NCI-H2081 (cell line): ENCODE results near the gene TMEM134.
"Not testable (repeated sequence)": the region's sequence is repeated elsewhere in the genome, so short reads cannot be mapped to it uniquely, and the experiment has no call there.

Experiments used
- DNase-seq, 2 experiments: peaks; one replicate each; lab custom pipeline; 2025; lab: John Stamatoyannopoulos, UW

TMEM134 gene

DNA sequence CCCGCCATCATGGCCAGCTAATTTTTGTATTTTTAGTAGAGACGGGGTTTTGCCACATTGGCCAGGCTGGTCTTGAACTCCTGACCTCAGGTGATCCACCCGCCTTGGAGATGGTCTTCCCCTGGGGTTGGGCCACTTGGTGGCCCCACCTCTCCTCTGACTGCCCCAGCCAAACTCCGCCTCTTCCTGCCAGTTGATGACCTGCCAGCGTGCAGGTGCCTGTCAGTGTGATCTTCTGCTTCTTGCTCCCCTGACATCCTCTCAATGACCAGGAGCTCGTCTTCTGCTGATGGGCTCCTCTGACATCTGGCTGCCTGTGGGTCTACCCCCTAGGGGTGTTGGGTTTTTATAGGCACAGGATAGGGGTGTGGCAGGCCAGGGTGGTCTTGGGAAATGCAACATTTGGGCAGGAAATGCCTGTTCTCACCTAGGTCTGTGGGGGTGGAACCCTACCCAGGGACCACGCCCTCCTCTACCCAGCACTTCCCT lies 16.9 kb upstream of the TMEM134 start:
- DNase-seq: not testable (repeated sequence)

DNA sequence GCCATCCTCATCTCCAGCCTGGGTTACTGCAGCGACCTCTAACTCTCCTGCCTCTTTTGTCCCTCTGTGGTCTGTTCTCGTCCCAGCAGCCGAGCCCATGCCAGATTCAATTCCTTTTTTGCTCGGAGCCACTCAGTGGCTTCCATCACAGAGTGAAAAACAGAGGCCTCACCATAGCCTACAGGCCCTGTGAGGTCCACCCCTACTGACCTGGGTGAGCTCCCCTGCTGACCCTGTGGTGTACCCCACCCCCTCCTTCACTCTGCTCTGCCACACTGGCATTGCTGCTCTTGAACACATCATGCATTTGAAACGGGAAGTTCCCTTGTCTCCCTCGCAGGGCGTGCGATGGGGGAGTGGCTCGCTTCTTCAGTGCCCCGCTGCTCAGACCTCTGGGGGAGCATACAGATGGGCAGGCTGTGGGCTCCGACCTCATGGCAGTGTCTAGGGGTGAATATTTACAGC lies 15.8 kb upstream of the TMEM134 start:
- no peak for DNase-seq

DNA sequence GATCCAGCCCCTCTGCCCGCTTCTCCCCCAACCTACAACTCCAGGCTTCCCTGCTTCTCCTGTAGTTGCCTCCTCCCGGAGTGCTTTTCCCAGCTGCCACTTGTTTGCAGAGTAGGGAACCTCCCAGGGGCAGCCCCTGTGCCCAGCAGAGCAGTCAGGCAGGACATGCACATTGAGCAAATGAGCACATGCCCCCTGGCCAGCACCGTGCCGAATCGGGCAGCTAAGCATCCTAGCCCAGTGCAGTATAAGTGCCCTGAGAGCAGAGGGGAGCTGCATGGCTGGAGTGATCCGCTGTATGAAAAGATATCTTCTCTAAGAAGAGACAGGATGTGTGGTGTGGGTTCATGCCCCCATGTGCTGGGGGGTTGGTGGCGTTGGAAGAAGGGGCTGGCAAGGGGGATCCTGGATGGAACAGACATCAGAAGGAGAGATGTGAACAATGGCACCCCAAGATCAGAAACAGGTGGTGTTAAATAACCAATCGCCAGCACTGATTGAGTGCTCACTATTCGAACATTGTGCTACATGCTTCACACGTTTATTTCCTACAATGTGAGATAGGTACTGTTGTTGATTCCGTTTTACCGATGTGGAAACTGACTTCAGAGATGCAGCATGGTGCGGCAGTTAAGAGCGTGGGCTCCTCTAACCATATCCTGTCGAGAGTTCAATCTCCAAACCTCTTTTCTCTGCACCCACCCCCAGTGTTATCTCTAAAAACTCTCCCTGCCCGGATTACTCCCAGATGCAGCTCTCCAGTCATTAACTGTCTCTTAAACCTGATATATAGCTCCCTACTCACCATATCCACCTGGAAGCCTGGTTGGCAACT lies 15.0 kb upstream of the TMEM134 start:
- DNase-seq: no peak

DNA sequence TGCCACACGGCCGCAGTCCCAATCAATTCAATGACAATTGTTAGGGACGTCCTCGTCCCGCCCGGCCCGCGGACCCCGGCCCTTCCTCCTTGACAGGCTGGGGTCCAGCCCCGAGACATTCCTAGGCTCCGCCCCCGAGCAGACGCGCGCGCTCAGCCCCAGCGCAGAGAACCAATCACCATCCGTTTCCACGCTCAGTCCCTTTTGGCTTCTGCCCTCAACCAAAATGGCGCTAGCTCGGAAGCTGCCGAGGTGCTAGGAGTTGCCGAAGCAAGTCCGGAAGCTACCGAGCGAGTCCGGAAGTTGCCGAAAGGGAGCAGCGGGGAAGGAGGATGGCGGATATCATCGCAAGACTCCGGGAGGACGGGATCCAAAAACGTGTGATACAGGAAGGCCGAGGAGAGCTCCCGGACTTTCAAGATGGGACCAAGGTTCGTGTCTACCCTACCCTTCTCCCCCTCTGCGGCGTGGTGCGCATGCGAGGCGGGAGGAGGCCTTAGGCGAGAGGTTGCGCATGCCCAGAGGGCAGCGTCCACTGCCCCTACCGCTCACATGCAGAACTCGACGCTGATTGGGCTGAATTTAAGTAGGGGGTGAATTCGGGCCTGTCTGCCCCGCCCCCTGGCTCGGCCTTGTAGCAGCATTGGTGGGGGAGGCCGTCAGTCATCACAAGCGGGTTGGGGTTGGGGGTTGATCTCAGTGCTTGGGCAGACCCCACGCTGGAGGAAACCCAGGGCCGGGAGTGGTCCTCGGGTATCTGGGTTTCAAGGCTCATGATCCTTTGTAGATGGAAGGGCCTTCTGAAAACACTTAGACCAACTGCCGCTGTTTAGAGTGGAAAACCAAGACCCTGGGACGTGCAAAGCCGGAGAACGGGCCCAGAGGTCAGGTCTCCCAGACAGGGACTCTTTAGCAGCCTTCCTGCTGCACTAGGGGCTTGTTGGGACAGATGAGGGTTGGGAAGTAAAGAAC lies 14.1 kb upstream of the TMEM134 start, which contains the start of gene AIP:
TSS of gene AIP (plus strand) at position 200 of the 972 bp plus-strand sequence. CDS start at position 333, 133 bp downstream.
- peak; percentile 97 to 98 for DNase-seq

DNA sequence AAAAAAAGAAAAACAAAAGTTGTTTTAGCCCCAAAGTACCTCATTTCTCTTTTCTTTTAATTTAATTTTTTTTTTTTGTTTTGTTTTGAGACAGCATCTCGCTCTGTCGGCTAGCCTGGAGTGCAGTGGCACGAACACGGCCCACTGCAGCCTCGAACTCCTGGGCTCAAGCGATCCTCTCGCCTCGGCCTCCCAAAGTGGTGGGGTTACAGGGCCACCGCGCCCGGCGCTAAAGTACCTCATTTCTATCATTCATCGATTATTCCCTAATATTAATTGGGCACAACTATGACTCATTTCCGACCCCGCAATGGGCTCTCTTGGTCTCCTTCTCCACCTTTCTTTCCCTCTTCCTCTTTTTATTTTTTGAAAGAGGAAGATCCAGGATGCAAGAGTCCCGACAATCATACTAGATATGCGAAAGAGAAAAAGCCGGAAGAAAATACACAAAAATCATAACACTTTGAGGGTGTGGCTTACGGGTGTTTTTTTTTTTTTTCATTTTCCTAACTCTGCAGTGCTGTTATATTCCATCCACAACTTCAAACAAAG lies 13.3 kb upstream of the TMEM134 start:
- no peak for DNase-seq

DNA sequence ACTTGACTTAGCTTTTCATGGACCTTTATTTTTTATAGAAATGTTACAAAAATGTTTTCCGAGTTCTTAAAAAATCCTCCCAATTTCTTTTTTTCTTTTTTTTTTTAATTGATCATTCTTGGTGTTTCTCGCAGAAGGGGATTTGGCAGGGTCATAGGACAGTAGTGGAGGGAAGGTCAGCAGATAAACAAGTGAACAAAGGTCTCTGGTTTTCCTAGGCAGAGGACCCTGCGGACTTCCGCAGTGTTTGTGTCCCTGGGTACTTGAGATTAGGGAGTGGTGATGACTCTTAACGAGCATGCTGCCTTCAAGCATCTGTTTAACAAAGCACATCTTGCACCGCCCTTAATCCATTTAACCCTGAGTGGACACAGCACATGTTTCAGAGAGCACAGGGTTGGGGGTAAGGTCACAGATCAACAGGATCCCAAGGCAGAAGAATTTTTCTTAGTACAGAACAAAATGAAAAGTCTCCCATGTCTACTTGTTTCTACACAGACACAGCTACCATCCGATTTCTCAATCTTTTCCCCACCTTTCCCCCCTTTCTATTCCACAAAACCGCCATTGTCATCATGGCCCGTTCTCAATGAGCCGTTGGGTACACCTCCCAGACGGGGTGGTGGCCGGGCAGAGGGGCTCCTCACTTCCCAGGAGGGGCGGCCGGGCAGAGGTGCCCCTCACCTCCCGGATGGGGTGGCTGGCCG lies 8.4 kb upstream of the TMEM134 start:
- DNase-seq: not testable (repeated sequence)

DNA sequence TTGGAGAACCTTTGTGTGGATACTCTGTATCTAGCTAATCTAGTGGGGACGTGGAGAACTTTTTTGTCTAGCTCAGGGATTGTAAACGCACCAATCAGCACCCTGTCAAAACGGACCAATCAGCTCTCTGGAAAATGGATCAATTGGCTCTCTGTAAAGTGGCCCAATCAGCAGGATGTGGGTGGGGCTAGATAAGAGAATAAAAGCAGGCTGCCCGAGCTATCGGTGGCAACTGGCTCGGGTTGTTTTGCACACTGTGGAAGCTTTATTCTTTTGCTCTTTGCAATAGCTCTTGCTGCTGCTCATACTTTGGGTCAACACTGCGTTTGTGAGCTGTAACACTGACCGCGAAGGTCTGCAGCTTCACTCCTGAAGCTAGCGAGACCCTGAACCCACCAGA lies 7.6 kb upstream of the TMEM134 start:
- not testable (repeated sequence) for DNase-seq

DNA sequence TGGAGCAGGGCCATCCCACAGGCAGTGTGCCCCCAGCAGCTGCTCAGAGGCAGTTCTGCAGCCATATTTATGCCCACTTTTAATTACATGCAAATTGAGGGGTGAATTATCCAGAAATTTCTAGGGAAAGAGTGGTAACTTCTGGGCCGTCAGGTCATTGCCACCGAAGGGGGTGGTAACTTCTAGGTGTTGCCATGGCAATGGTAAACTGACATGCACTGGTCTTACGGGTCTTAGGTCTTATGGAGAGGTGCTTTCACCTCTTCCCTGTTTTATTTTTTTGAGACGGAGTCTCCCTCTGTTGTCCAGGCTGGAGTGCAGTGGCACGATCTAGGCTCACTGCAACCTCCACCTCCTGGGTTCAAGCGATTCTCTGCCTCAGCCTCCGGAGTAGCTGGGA lies 3.8 kb upstream of the TMEM134 start:
- no peak for DNase-seq

DNA sequence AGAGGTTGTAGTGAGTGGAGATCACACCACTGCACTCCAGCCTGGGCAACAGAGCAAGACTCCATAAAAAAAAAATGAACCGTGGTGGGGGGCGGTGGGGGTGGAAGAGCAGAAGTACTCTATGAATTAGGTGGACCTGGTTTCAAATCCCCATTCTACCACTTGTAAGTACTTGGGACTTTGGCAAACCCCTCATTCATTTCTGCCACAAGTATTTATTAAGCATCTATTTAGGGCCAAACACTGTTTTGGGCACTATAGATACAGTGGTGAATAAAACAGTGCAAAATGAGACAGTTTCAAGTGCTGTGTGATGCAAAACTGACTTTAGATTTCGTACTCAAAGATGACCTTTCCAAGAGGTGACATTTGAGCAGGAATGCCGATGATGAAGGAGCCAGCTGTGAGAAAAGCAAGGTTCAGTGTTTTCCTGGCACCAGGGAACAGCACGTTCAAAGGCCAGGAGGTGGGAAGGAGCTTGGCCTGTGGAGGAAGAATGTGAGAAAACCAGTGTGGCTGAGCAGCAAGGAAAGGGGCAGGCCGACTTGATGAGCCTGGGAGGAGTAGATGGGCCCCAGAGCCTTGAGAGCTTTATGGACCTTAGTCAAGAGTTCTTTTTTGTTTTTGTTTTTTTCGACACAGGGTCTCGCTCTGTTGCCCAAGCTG lies 1.4 kb upstream of the TMEM134 start:
- DNase-seq: no peak

DNA sequence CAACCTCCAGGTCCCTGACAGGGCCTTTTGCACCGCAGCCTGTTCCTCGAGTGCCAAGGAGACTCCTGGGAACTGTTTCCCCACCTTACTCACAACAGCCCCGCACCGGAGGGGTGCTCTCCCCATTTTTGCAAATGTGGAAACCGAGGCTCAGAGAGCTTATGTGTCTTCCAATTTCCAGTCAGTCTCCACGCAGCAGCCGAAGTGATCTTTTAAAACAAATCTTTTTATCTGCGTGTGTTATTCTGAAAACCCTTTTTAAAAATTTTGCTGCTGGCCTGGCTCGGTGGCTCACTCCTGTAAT lies 409 bp upstream of the TMEM134 start:
- DNase-seq: no peak

DNA sequence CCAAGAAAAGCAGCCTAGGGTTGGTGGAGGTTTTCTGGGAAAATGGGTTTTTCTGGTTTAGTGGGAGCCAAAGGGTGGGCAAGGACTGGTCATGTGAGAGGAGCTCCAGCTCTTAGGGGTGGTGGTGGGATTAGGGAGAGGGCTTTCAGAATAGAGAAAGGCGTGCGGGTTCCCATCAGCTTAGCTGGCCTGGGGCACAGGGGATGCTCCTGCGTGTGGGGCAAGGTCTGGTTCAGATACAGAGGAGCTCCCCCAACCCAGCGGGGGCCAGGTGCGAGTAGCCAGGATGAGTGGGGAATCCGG lies 644 bp downstream of the TMEM134 start:
- DNase-seq: no peak

DNA sequence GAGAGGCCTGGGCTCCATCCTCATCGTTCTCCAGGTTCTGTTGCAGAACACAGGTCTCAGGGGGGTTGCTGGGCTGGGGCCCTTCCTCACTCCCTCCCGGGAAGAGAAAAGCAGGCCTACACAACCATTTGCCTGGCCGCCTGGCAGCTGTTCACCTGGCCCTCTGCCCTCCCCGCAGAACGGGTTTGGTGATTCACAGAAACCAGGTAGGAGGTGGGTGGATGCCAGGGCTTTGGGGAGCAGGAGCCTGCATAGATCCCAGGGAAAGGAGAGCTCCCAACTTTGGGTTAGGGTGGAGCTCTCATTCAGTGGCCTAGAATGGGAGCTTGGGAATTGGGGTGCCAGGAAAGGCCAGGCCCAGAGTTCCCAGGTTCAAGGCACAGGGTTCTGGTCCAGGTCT lies 995 bp downstream of the TMEM134 start:
- peak in 1 of 2 experiments; percentile 3 for DNase-seq

DNA sequence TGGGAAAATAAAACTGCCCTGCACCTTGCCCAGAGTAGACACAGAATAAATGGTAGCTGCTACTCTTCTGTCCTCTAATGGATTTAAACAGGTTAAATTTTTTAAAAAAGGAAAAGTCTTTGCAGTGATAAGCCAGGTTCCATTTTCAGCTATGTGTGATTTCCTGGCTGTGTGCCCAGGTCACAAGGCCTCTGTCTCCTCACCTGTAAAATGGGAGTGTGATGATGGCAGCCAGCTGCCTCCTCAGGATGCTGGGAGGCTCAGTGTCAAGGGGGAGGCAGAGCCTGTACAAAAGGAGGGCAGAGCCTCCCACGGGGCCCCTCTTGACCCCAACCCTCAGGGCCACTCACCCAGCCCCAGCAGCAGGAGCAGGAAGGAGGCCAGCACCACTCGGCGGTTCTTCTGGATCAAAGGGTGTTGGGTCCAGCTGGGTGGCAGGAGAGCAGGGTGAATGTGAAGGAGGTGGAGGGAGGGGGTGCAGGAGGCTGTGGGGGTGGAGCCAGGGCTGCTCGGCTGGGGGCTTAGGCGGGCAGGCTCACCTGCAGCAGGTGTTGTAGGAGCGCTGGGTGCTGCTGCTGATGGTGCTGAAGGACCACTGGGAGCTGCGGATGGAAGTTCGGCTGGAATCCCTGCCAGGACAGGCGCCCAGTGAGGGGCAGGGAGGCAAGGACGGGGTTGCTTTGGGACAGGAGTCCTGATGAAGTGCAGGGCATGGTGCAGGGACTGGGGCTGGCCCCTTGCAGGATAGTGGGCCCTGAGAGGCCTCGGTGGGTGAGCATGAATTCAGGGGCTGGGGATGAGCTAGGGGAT lies 1.9 kb downstream of the TMEM134 start:
- no peak for DNase-seq

DNA sequence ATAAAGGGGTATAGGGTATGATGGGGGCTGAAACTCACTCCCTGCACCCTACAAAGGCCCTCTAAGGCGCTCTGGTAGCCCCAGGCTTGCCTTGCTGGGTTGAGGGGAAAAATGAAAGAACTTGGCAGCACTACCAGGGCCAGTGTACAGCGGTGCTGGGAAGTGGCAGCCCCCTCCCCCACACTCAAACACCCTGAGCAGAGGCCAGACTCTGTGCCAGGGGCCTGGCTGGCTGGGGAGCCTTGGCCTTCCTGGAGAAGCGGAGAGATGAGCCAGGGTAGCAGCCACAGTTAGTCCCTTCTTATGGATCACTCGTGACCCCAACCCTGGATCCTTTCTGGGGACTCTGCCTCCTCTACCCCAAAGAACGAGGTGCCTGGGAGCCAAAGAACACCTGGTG lies 2.7 kb downstream of the TMEM134 start:
- no peak for DNase-seq

DNA sequence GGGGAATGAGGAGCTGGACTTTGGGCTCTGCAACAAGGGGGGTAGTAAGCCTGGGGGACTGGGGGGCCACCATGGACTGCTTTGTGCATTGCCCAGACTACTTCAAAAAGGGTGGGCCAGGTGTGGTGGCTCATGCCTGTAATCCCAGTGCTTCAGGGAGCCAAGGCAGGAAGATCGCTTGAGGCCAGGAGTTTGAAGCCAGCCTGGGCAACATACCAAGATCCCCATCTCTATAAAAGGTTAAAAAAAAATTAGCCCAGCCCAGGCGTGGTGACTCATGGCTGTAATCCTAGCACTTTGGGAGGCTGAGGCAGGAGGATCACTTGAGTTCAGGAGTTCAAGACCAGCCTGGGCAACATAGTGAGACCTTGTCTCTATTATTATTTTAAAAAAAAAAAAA lies 3.5 kb downstream of the TMEM134 start:
- not testable (repeated sequence) for DNase-seq

DNA sequence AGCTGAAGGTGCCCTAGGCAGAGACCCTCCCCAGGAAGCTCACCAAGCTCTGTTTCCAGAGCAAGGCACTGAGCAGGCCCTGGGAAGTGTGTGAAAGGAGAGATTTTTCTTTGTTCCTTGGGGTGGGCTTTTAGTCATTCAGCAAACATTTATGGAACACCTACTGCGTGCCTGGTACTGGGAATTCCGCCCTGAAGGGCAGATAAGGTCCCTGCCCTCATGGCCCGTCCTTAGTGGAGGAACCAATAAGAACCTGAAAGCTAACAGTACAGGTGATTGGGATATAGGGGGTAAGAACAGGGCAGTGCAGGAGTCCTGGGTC lies 3.9 kb downstream of the TMEM134 start:
- no peak for DNase-seq

DNA sequence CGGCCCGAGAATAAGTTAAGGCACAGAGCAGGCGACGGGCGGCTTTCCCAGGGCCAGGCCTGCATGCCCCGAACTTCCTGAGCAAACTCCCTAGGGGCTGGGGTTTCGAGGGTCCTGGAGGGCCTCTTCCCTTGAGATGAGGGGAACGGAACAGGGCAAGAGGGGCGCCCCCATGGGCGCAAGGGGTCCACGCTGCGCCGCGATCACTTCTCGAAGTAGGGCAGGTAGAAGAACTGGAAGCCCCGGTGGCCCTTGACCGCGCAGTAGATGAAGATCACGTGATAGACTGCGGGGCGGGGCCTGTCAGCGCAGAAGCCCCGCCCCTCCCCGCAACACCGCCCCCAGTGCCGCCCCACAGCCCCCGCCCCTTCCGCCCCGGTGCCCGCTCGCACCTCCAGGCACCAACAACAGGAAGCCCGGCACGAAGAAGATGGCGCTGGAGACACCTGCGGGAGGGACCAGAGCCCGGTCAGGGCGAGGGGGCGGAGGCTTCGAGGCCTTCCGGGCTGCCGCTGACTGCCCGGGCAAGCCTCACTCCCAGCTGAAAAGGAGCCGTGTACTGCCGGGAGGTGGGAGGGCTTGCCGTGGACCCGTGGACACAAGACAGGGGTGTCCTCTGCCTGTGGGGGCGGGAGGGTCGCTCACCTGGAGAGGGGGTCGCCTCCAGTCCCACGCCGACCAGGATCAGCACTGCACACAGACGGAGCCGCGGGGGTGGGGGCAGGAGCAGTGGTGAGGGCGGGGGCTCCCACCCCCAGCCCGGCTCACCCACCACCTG lies 4.5 kb downstream of the TMEM134 start:
- peak; percentile 85 to 86 for DNase-seq

DNA sequence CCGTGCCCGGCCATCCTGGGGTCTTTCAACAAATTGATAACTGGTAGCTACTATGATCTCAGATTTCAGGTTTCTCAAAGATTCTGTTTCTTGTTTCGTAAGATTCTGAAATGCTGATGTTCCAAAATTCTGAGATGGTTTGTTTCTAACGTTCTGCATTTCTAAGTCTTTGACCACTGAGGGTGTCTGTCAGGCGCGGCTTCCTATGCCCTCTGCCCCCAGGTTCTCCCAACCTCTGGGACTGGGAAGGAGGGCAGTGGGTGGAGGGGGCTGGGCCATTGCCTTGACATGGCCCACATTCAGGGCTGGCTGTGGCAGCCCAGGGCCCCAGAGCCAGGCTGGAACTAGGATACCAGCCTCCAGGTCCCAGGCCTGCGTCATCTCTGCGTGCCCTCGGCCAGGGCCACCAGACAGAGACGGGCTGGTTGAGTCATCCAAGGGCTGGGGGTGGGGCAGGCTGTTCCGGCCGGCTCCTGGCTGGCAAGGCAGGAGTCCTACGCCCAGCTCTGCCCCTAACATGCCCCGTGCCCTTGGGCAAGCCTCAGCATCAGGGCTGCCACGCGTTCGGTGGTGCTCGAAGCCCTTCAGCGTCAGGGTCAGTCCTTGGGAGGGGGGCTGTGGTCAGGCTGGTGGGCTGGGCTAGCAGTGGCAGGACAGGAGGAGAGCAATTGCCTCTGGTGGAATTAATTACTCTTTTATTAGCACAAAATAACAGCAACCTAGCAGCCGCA lies 5.2 kb downstream of the TMEM134 start:
- DNase-seq: no peak

DNA sequence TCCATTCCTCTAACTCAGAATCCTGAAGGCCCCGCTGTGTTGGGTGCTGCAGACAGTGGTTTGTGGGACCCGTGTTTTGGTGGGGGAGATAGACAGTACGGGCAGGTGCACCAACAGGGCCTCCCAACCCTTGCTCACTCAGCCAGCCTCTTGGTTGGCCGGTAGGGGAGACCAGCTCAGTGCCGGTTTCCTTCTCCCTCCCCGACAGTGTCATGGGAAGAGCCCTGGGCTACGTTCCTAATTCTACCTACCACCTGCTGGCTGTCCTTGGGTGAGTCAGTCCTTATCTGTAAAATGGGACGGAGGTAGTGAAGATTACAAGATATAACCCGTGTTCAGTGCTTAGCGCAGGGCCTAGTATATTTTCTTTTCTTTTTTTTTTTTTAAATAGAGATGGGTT lies 5.9 kb downstream of the TMEM134 start:
- DNase-seq: no peak
